ENCODE measurements around the gene RPN1.

GRCh38 chr3:128634075-128634611 lies 16.5 kb downstream of the RPN1 start:
- TF ChIP-seq CTCF (IDR thresholded peaks at IDR 0.05) (no peak), POLR2A (IDR thresholded peaks at IDR 0.05) (no peak)
